Left ventricle myocardium inferior (tissue), 1 donor: ENCODE results near the gene RP9. TPM values are rescaled to one million over a fixed set of nuclear protein-coding genes. Genes with fewer than 3 reads are reported as not detected.

ENCODE experiments used
- DNase-seq: peaks from one replicate; pipeline ENCODE4 v3.0.0-alpha.2; 2020
- H3K27ac ChIP-seq: fragments of 200-600 bp; replicated peaks from 2 replicates; pipeline ENCODE4 v1.8.0; 2021
- H3K27me3 ChIP-seq: fragments of 200-600 bp; 2 replicates; pipeline ENCODE4 v1.8.0; 2021; ENCODE audit warnings: low read depth
- H3K36me3 ChIP-seq: fragments of 200-600 bp; 2 replicates; pipeline ENCODE4 v1.8.0; 2021
- H3K4me1 ChIP-seq: fragments of 200-600 bp; 2 replicates; pipeline ENCODE4 v1.8.0; 2021
- H3K4me3 ChIP-seq: fragments of 200-600 bp; 2 replicates; pipeline ENCODE4 v1.8.0; 2021; ENCODE audit warnings: mild to moderate bottlenecking, moderate library complexity
- H3K9me3 ChIP-seq: fragments of 200-600 bp; replicated peaks from 2 replicates; pipeline ENCODE4 v1.8.0; 2021
- intact Hi-C: fragments of 100-400 bp; cut with micrococcal nuclease; formaldehyde crosslinking; loops from one replicate; pipeline ENCODE4 v1.11.0; 2022
- total RNA-seq: library from RNA; stranded (reverse); fragmentation: NEBNext Ultra II Directional; extraction: Animal tissue kit (Norgen Biotek cat#: 25700); gene quantifications from one replicate; pipeline ENCODE4 v1.2.1, GENCODE V29; 2021
- TF ChIP-seq, protein P1 (sequence below): fragments of 200-600 bp; IDR thresholded peaks from 2 replicates; pipeline ENCODE4 v1.8.0; 2021; ENCODE audit warnings: antibody characterized with exemption, mild to moderate bottlenecking, borderline replicate concordance
- donor health status: DM: no; HTN: yes; CAD: no; lungs with severe emphysema.

Gene RP9
- total RNA-seq, 1 donor from 2014 or later = 20.2 TPM

GRCh38 chr7:33072471-33072870 lies 36.7 kb downstream of the RP9 start:
- no peaks in the 10 kb centered on the region for H3K27me3 ChIP-seq
- DNase-seq = no peak
- intact Hi-C loops = no loop called here
- peaks cover 7% of the 10 kb centered on the region for H3K4me1 ChIP-seq
- peaks cover 22% of the 10 kb centered on the region for H3K9me3 ChIP-seq
- TF ChIP-seq, protein P1, sequence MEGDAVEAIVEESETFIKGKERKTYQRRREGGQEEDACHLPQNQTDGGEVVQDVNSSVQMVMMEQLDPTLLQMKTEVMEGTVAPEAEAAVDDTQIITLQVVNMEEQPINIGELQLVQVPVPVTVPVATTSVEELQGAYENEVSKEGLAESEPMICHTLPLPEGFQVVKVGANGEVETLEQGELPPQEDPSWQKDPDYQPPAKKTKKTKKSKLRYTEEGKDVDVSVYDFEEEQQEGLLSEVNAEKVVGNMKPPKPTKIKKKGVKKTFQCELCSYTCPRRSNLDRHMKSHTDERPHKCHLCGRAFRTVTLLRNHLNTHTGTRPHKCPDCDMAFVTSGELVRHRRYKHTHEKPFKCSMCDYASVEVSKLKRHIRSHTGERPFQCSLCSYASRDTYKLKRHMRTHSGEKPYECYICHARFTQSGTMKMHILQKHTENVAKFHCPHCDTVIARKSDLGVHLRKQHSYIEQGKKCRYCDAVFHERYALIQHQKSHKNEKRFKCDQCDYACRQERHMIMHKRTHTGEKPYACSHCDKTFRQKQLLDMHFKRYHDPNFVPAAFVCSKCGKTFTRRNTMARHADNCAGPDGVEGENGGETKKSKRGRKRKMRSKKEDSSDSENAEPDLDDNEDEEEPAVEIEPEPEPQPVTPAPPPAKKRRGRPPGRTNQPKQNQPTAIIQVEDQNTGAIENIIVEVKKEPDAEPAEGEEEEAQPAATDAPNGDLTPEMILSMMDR = no peak
- peak overlapping the region; percentile 28 for H3K27ac ChIP-seq
- H3K36me3 ChIP-seq = peaks cover 3% of the 10 kb centered on the region
- H3K4me3 ChIP-seq = no peak overlapping the region

DNA sequence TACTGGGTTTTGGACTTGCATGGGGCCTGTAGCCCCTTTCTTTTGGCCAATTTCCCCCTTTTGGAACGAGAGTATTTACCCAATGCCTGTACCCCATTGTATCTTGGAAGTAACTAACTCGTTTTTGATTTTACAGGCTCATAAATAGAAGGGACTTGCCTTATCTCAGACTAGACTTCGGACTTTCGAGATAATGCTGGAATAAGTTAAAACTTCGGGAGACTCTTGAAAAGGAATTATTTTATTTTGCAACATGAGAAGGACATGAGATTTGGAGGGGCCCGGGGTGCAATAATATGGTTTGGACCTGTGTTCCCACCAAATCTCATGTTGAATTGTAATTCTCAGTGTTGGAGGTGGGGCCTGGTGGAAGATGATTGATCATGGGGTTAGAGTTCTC lies 38.4 kb downstream of the RP9 start:
- Histone ChIP-seq H3K4me3 (no peak overlapping the region), H3K27me3 (no peaks in the 10 kb centered on the region), H3K4me1 (peaks cover 7% of the 10 kb centered on the region), H3K27ac (no peak overlapping the region), H3K9me3 (peaks cover 34% of the 10 kb centered on the region), H3K36me3 (peaks cover 3% of the 10 kb centered on the region)
- intact Hi-C loops = no loop called here
- no peak for DNase-seq
- TF ChIP-seq, protein P1 = no peak

GRCh38 chr7:33070277-33070676 lies 38.9 kb downstream of the RP9 start:
- TF ChIP-seq, protein P1 = no peak
- Histone ChIP-seq H3K4me1 (peaks cover 7% of the 10 kb centered on the region), H3K4me3 (no peak overlapping the region), H3K36me3 (peaks cover 3% of the 10 kb centered on the region), H3K27ac (no peak overlapping the region), H3K27me3 (no peaks in the 10 kb centered on the region), H3K9me3 (peaks cover 37% of the 10 kb centered on the region)
- no peak for DNase-seq
- intact Hi-C loops = no loop called here

- intact Hi-C loops = no loop called here
- H3K36me3 ChIP-seq = peaks cover 3% of the 10 kb centered on the region
- H3K4me3 ChIP-seq = no peak overlapping the region
- peaks cover 14% of the 10 kb centered on the region for H3K4me1 ChIP-seq
- TF ChIP-seq, protein P1 = no peak
- H3K9me3 ChIP-seq = peaks cover 37% of the 10 kb centered on the region
- H3K27me3 ChIP-seq = no peaks in the 10 kb centered on the region
- no peak overlapping the region for H3K27ac ChIP-seq
- DNase-seq = no peak
Observed at GRCh38 chr7:33067921-33068320, 41.3 kb downstream of the RP9 start.

DNA sequence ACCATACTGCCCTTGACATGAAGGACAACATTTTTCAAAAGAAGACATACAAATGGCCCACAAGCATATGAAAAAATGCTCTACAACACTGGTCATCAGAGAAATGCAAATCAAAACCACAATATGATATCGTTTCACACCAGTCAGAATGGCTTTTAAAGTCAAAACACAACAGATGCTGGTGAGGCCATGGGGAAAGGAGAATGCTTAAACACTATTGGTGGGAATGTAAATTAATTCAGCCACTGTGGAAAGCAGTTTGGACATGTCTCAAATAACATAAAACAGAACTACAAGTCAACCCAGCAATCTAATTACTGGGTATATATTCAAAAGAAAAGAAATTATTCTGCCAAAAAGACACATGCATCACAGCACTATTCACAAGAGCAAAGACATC lies 42.4 kb downstream of the RP9 start:
- Histone ChIP-seq H3K4me1 (peaks cover 18% of the 10 kb centered on the region), H3K27me3 (no peaks in the 10 kb centered on the region), H3K4me3 (no peak overlapping the region), H3K27ac (no peak overlapping the region), H3K9me3 (peaks cover 37% of the 10 kb centered on the region), H3K36me3 (peaks cover 3% of the 10 kb centered on the region)
- TF ChIP-seq, protein P1 = no peak
- no peak for DNase-seq
- intact Hi-C loops = no loop called here

DNA sequence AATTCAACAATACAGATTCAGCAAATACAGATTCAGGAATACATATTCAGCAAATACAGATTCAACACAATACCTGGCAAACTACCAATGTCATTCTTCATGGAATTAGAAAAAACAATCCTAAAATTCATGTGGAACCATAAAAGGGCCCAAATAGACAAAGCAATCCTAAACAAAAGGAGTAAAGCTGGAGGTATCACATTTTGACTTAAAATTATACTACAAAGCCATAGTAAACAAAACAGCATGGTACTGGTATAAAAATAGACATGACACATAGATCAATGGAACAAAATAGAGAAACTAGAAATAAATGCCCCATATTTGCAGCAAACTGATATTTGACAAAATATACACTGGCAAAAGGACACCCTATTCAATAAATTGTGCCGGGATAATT lies 43.2 kb downstream of the RP9 start:
- TF ChIP-seq, protein P1 = no peak
- H3K27ac ChIP-seq = no peak overlapping the region
- peaks cover 26% of the 10 kb centered on the region for H3K4me1 ChIP-seq
- DNase-seq = no peak
- H3K27me3 ChIP-seq = no peaks in the 10 kb centered on the region
- intact Hi-C loops = no loop called here
- H3K9me3 ChIP-seq = peaks cover 34% of the 10 kb centered on the region
- H3K36me3 ChIP-seq = peaks cover 3% of the 10 kb centered on the region
- no peak overlapping the region for H3K4me3 ChIP-seq
